HG02840 (cell line): ENCODE measurements around the gene MAPK11.
A peak's percentile ranks its signal among the peaks of the same experiment; 100 is the strongest.

Experiments used
- ATAC-seq: cut with Tn5 transposase; IDR thresholded peaks from one replicate; pipeline ENCODE4 v1.9.1; 2021; ENCODE audit warnings: mild to moderate bottlenecking, moderate library complexity, moderate number of reproducible peaks; ENCODE audit not compliant: unreplicated experiment, low FRiP score

MAPK11 gene

DNA sequence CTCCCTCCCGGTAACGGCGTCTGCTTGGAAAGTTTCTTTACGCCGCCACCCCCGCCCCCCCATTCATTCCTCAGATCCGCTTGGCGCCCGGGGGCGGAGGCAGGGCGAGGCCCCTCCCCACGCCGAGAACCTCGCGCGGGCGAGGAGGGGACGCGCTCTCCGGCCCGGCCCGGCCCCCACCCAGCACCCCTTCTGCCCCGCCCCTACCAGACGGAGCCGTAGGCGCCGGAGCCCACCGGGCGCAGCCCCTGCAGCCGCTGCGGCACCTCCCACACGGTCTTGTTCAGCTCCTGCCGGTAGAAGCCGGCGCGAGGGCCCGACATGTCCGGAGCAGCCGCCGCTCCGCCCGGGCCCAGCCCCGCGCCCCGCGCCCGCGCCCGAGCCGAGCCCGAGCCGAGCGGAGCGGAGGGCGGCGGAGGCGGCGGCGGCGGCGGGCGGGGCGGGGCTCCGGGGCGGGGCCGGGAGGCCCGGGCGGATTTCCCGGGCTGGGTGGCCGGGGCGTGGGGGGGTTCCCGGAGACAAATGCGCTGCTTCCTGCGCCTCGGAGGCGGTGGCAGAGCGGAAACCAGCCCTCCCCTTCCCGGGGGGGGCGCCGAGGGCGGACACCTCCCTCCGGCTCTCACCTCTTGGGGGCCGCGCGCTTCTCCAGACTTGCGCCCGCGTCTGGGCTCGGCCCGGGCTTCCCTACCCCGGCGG lies at the start of gene MAPK11:
MAPK11 (minus strand) TSS at position 411 of the 696 bp plus-strand sequence; CDS start at position 323, 88 bp downstream.
- ATAC-seq: no peak

DNA sequence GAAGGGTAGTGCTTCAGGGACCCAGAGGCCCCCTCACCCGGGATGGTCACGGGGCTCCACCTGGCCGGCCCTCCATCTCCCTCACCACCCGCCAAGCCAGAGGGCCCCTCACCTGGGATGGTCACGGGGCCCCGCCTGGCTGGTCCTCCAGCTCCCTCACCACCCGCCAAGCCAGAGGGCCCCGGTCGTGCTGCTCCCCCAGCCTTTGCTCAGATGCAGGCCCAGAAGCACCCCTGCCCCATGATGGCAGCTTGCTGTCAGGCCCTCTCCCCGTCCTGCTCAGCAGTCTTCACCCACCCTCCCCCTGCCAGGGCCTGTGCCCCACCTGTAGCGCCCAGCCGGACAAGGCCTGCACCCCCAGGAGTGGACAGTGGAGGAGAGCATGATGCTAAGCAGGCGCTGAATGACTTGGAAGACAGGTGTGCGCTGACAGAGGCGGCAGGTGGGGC lies 49.3 kb upstream of the MAPK11 start:
- no peak for ATAC-seq

DNA sequence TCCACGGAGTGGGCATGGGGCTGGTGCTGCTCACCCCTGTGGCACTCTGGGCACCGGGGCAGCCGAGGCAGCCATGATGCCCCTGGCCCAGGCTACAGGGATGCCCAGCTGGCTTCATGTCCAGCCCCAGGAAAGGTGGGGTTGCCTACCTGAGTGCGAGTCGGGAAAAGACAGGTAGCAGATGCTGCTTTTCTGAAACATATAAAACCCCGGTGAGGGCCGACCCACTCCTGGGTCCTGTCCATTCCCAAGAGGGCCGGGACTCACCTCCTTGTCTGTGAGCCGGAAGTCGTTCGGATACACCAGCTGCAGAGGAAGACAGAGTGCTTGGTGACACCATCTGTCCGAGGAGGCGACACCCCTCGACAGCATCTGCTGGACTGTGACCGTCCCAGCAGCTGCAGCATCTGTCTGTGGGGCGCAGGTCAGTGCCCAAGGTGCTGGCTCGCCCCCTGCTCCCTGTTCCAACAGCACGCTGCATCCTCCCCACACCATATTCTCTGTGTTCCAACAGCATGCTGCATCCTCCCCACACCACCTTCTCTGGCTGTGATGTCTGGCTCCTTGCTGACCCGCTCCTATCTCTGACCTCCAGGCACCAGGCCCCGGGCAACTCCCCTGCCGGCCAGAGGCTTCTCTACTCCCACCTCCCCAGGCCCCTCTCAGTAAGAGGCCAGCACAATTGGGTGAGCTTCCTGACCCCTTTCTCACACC lies 48.7 kb upstream of the MAPK11 start:
- no peak for ATAC-seq

DNA sequence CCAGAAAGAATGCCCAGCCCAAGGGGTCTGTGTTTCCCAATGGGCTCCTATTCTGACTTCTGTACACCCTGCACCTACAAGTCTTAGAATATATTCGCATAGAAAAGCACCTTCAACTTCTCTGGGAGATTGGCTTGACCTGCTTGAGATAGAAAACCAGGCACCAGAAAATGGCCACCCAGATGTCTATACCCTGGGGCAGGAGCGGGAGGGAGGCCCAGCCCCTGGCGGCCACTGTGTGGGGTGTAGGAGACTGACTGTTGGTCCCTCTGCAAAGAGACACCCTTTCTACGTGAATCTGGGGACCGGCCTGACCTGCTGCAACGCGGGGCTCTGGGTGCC lies 48.1 kb upstream of the MAPK11 start:
- no peak for ATAC-seq

DNA sequence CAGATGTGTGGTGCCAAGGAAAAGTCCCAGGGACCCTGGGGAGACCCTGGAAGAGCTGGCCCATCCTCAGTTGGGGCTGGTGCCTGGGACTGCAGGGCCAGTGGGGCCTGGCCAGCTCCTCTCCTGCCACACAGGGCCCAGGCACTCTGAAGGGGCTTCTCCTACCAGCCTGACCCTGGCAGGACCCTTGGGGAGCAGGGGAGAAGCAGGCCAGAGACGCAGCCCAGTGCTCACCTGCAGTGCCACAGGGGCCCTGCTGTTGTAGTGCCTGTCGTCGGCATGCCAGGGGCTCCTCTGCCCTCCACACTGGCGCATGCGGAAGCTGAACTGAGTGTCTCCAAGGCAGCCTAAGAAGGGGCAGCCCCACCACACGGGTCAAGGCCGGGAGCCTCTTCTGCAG lies 47.5 kb upstream of the MAPK11 start:
- ATAC-seq: no peak

DNA sequence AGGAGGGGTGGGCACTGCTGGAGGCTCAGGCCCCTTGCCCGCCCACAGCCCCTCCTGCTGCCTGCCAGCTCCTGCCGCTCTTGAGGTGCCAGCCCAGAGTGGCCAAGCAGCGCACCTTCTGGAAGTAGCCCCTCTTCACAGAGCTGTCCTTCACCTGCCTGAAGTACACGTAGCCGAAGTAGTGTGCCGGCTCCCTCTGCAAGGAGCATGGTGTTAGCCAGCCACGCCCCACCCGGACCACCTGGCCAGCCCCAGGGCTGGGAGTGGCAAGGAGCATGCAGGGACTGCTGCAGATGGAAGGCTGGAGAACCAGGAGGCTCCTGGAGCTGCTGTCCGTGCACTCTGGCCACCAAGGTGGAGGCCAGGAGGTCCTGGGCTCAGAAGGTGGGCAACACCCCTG lies 47.0 kb upstream of the MAPK11 start:
- no peak for ATAC-seq

DNA sequence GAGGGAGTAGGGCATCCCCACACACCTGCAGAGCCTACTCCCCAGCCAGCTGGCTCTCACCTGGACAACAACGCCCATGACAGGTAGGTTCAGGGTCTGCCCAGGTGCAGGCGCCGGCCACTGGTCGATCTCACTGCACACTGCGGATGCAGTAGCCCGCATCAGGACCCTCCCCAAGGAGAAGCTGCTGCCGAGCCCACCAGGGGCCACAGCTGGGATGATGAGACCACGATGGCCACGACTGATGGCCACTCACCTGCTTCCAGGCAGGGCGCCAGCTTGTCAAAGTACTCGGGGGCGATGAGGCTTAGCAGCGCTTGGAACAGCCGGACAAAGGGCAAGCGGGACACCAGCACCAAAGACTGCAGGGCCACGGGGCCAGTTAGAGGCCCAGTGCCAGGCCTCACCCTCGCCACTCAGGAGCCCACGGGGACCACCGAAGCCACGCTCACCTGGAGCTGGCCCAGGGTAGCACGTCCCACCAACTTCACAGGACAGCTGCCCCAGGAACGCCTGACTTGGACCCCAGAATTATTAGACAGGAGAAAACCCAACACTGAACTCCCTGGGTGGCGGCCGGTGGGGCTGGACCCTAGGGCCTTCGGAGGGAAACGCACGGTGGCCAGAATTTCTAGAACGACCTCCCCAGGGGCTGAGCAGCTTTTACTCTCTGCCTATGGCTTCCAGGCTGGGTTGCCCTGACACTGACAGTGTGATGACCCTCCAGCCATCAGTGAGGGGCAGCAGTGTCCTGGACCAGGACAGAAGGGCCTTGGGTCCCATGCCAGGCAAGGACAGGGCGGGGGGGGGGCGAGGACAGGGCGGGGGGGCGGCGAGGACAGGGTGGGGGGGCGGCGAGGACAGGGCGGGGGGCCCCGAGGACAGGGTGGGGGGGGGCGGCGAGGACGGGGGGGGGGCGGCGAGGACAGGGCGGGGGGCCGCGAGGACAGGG lies 46.2 kb upstream of the MAPK11 start:
- no peak for ATAC-seq

DNA sequence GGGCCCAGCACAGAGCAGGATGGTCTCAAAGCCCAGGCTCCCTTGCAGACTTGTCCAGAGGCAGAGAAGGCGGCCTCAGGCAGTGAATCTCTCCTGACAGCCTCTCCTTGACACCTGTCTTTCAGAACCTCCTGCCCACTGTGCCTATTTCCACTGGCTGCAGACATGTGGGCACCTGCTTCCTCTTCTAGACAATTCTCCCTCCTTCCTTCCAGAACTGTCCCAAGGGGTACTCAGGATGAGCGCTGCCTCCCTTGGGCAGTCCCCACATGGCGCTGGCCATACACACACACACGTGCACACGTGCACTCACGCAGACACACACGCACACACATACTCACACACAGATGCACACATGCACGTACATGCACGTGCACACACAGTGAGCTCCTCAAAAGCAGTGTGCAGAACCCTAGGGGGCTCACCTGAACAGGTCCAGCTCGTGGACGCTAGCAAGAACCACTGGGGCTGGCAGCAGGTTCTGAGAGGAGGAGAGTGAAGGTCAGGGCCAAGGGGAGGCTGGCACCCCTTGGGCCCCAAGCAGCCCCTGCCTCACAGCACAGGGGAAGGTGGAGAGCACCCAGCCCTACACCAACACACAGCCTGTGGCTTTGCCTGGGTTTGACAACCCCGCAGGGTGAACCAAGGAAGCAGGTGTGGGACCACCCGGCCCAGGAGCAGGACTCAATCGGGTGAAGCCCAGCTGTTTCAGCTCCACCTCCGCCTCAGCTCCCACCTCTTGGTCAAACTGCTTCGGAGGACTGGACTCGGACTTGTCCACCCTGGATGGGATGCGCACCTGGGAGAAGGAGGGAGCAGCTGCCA lies 45.3 kb upstream of the MAPK11 start:
- ATAC-seq: no peak

DNA sequence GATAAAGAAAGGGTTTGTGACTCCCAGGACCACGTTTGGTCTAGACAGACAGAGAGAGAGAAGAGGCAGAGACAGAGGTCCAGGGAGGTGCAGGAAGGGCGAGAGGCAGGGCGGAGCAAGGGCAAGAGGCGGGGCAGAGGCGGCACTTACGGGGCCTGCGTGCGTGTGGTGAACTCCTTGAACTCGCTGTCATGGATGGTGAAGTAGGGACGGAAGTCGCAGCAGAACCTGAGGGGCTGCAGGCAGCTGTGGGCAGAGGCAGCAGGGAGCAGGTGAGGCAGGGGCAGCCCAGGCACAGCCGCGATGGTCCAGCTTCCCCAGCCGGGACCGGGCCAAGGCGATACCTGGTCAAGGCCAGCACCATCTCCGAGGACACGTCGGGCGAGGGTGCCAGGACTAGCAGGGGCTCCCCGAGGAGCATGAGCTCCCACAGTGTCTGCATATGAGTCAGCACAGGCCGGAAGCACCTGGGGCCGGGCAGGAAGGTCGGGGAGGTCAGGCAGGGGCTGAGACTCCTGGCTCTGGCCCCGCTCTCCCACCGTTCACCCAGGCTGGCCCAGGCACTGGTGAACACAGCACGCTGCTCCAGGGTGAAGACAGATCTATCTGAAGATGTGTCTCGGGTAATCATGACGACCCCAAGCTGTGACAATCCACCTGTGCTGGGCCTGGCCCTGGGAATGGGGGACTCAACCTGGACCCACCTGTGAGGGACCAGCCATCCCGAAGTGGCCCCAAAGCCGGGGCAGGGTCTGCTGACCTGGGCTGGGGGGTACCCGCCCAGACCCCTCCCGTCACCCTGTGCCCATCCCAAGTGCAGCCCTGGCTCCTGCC lies 44.5 kb upstream of the MAPK11 start:
- ATAC-seq: peak; percentile 72

DNA sequence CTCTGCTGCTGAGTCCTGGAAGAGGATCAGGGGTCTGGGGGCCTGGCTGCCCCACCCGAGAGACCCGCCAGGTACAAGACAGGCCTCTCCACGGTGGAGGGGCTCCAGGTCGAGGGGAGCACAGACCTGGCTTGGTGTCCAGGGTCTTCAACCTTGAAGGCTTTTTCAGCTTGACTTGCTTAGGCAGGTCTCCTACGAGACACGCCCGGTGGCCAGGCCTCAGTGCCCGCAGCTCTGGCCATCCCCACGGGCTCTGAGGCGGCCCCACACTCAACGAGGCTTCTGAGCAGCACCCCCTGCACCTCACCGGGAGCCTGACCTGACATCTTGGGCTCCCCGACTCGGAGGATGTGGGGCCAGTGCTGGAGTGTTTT lies 43.9 kb upstream of the MAPK11 start:
- no peak for ATAC-seq

DNA sequence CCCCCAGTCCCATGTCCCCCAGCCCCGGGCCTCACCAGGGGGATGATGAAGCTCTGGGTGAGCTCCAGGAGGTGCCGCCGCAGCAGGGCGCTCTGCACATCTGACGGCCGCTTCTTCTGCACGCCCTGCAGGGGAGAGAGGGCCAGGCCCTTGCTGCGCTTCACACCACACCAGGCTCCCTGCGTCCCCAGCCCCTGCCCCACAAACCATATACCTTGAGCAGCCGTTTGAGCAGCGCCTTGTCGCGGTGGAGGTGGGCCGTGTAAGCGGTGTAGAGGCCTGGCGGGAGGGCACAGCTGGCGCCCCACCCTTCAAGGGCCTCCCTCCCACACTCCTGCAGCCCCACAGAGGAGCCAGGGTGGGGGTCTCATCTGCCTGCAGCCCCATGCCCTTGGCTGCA lies 43.4 kb upstream of the MAPK11 start:
- ATAC-seq: no peak

DNA sequence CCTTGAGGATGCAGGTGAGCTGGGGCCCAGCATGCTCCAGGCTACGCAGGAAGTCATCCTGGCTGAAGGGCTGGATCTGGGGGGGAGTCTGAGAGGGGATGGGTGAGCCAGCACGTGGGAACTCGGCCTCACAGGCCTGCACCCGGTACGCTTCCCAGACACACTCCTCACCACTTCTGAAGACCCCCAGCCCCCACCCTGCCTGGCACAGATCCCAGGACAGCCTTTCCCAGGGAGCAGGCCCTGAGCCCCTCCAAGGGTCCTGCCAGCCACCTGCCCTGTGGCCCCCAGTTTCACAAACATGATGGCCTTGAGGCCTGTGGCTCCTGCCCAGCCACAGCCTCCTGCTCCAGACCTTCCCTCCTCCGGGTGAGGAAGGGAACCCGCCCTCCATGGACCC lies 42.8 kb upstream of the MAPK11 start:
- ATAC-seq: no peak

DNA sequence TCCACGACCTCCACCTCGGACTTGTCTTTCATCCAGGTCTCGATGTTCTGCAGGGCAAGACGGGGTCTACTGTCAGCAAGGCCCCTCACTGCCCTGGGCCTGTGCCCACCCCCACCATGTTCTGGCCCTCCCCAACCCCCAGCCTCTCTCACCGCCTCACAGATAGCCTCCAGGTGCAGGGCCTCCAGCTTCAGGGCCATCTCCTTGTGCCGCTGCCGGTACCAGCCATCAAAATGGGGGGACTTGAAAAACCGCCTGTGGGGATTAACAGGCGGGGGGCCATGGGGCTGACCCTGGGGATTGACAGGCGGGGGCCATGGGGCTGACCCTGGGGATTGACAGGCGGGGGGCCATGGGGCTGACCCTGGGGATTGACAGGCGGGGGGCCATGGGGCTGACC lies 42.2 kb upstream of the MAPK11 start:
- ATAC-seq: no peak

DNA sequence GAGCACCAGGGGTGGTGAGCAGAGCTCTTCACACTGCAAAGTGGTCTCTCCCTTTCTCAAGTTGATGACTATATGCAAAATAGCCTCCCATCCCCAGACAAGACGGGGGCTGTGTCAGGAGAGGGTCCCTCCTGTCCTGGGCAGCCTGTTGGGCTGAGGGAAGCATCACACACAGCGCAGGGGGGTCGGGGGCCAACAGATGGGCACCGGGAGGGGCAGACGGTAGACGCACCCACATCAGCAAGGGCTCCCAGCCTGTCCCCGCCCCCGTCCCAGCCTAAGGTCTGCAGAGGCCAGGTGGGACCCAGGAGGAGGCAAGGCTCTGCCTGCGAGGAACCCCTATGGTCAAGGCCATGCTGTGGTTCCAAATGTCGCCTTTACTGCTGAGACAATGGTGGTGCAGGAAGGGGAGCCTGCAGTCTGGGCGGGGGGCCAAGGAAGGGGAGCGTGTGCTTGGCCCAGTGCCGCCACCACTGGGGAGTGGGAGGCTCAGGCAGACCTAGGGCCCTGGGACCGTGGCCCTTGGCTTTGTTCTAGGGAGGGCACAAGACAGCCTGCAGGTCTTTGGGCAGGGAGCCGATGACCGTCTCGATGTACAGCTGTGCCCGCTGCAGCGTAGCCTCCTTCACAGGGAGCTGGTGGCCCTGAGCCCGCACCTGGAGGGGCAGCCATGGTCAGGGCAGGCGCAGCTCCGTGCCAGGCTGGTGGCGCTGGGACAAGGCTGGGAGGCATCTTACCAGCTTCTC lies 41.6 kb upstream of the MAPK11 start:
- no peak for ATAC-seq

DNA sequence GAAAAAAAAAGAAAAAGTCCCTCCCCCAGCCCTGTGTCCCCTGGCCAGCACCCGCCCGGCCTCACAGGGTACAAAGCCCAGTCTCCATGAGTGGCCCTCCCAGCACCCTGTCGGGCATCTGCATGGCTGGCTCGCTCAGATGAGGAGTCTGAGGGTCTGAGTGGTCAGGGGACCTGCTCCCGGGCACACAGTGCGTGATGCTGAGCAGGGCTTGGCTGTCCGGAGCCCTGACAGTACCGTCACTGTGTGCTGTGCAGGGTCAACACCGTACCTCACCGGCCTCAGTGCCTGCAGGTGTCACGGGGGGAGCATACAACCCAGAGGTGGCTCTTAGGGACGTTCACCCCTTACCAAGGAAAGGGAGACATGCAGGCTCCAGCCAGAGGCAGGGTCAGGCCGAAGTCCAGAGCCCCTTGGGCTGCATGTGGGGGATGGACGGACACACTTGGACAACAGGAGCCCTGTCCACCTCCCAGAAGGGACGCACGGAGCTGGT lies 40.8 kb upstream of the MAPK11 start:
- ATAC-seq: no peak

DNA sequence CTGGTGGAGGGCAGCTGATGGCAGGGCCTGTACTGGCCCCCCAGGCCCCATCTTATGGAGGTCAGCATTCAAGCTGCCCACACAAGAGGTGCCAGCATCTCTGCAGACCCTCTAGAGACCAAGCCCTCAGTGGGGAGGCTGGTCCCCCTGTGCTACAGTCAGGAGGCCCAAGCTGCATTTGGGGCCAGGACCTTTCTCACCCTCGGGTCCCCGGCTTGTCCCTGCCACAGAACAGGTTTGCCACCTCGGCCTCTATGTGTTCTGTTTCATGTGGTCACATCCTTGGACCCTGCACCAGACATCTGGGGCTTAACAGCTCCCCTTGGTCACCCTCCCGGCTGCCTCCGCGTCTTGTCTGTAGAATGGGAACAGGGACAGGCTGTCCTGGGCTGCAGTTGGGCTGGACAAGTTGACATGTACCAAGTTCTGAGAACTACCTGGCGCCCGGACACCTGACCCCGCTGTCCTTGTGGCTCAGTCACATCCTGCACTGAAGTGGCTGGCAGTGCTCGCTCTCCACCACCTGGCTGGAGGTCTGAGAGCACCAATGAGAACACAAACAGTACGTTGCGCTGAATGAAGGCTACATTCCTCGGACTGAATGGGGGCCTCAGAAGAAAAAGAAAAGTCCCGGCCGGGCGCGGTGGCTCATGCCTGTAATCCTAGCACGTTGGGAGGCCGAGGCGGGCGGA lies 40.0 kb upstream of the MAPK11 start:
- ATAC-seq: no peak

DNA sequence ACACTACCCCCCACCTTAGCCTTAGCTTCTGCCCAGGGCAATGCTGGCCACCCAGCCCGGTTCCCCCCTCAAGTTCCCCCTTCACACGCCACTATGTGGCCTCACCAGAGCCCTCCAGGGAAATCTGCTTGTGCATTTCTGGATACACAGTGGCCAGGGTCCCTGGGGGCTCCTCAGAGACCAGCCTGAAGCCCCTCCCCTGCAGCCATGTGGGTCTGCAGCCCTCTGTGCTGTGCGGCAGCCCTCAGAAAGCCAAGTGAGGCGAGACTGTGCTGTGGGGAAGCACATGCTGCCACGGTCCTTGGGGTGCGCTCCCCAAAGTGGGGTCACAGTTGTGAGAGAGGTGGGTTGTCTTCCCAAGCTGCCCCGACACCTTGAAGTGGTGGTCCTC lies 39.4 kb upstream of the MAPK11 start:
- ATAC-seq: no peak

DNA sequence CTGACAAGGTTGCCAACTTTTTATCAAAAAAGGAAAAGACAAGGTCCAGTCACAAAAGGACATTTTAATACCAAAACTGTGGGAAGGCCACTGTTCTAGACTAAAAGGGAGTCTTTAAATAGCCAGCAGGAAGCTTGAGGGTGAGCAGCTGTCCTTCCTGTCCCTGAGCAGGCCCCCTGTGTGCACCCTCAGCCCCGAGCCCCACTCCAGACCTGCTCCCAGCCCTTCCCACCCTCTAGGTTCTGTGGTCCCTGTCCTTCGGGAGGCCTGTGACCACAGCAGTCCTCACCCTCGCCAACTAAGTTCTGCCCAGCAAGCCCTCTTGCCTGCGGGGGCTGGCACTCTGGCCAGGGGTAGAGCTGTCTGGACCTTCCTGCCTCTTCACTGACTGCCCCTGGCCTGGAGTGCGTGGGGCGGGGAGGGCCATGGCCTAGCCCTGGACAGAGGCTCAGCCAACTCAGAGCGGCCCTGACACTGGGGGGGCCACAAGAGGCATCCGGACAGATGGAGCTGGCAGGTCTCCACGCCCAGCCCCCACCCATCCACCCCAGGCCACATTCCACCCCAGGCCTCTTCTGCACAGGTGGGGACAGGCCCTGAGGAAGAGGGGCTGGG lies 38.9 kb upstream of the MAPK11 start:
- ATAC-seq: no peak
